SH-SY5Y (cell line): ENCODE results near the gene PHACTR3.

ENCODE experiments used
- GATA2 ChIP-seq: IDR thresholded peaks from 2 replicates; pipeline ENCODE4 v1.6.1; 2011; ENCODE audit warnings: mild to moderate bottlenecking, low read depth, low read length
- GATA3 ChIP-seq: IDR thresholded peaks from 2 replicates; pipeline ENCODE4 v1.6.1; 2011; ENCODE audit warnings: low read depth, mild to moderate bottlenecking, low read length, moderate library complexity

GRCh38 chr20:59748619-59749191 is 144.4 kb downstream of the PHACTR3 start:
- TF ChIP-seq GATA3 (no peak), GATA2 (no peak)
